SU-DHL-6 (cell line): ENCODE measurements around the gene MYOM3.

ENCODE experiments used
- H2AFZ ChIP-seq: fragments of 200-600 bp; sonication (generic); 2 replicates; pipeline ENCODE4 v1.6.1; 2014; ENCODE audit warnings: low read depth, mild to moderate bottlenecking, moderate library complexity, mixed read lengths, antibody characterized with exemption, low read length; ENCODE audit not compliant: severe bottlenecking
- H3F3A ChIP-seq: fragments of 200-600 bp; shearing (Covaris generic); 2 replicates; pipeline ENCODE4 v1.6.0; 2016; ENCODE audit warnings: antibody characterized with exemption, mild to moderate bottlenecking; ENCODE audit not compliant: insufficient read depth
- H3K27ac ChIP-seq: fragments of 200-600 bp; sonication (generic); 2 replicates; pipeline ENCODE4 v1.5.1; 2016; ENCODE audit warnings: low read depth, mild to moderate bottlenecking, low read length, moderate library complexity, mixed read lengths
- H3K27me3 ChIP-seq: fragments of 200-600 bp; sonication (generic), shearing (Covaris generic); 2 replicates; pipeline ENCODE4 v1.6.0; 2014; ENCODE audit warnings: mild to moderate bottlenecking, low read length
- H3K36me3 ChIP-seq: fragments of 200-600 bp; sonication (generic); 2 replicates; pipeline ENCODE4 v1.6.1; 2014; ENCODE audit warnings: mild to moderate bottlenecking, low read length, mixed read lengths
- H3K4me2 ChIP-seq: fragments of 300-600, 200-600 bp; shearing (Covaris generic), sonication (generic); 2 replicates; pipeline ENCODE4 v1.6.0; 2014; ENCODE audit warnings: low read length, low read depth, mild to moderate bottlenecking; ENCODE audit not compliant: poor library complexity, severe bottlenecking
- H3K4me3 ChIP-seq: fragments of 200-600 bp; sonication (generic); 2 replicates; pipeline ENCODE4 v1.5.1; 2014; ENCODE audit warnings: antibody characterized with exemption, low read length, mild to moderate bottlenecking, mixed read lengths; ENCODE audit not compliant: insufficient read depth, poor library complexity, severe bottlenecking
- H3K79me2 ChIP-seq: fragments of 200-600 bp; sonication (generic); 2 replicates; pipeline ENCODE4 v1.6.1; 2014; ENCODE audit warnings: mild to moderate bottlenecking, low read length, moderate library complexity; ENCODE audit not compliant: insufficient read depth
- H3K9ac ChIP-seq: fragments of 200-600 bp; sonication (generic); 2 replicates; pipeline ENCODE4 v1.7.0; 2014; ENCODE audit warnings: mild to moderate bottlenecking, low read length
- H3K9me2 ChIP-seq: fragments of 200-600 bp; sonication (generic); replicated peaks from 2 replicates; pipeline ENCODE4 v1.6.1; 2014; ENCODE audit warnings: low read length; ENCODE audit not compliant: insufficient read depth
- H3K9me3 ChIP-seq: fragments of 200-600 bp; sonication (generic); 2 replicates; pipeline ENCODE4 v1.6.1; 2014; ENCODE audit warnings: low read length, mixed read lengths; ENCODE audit not compliant: insufficient read depth
- H4K20me1 ChIP-seq: fragments of 200-600 bp; sonication (generic); 2 replicates; pipeline ENCODE4 v1.6.1; 2014; ENCODE audit warnings: low read depth, mild to moderate bottlenecking, antibody characterized with exemption, low read length, moderate library complexity, mixed read lengths
- CTCF ChIP-seq: fragments of 200-600 bp; sonication (generic); IDR thresholded peaks from one replicate; pipeline ENCODE4 v1.5.1; 2017; ENCODE audit warnings: antibody characterized with exemption, mild to moderate bottlenecking, low read length, moderate library complexity; ENCODE audit not compliant: insufficient read depth, poor library complexity, severe bottlenecking
- EZH2phosphoT487 ChIP-seq: fragments of 200-600 bp; sonication (generic), shearing (Covaris generic); conservative IDR thresholded peaks from 2 replicates; pipeline ENCODE4 v1.6.1; 2018; ENCODE audit warnings: mild to moderate bottlenecking, antibody characterized with exemption, low read length, moderate library complexity, mixed read lengths

MYOM3 gene

GRCh38 chr1:24113641-24114033, 1.7 kb upstream of the MYOM3 start:
- H3K9me3 ChIP-seq: no peaks in the 10 kb centered on the region
- no peaks in the 10 kb centered on the region for H3K79me2 ChIP-seq
- no peaks in the 10 kb centered on the region for H3K36me3 ChIP-seq
- H3K27ac ChIP-seq: no peak overlapping the region
- no peak overlapping the region for H3K4me2 ChIP-seq
- no peaks in the 10 kb centered on the region for H3K9me2 ChIP-seq
- H3K27me3 ChIP-seq: no peaks in the 10 kb centered on the region
- H3F3A ChIP-seq: no peaks in the 10 kb centered on the region
- no peak for TF ChIP-seq CTCF
- no peak for TF ChIP-seq EZH2phosphoT487
- no peak overlapping the region for H3K9ac ChIP-seq
- H2AFZ ChIP-seq: no peak overlapping the region
- H4K20me1 ChIP-seq: no peaks in the 10 kb centered on the region
- H3K4me3 ChIP-seq: no peak overlapping the region

- Histone ChIP-seq H3K79me2 (no peaks in the 10 kb centered on the region), H3K9me2 (no peaks in the 10 kb centered on the region), H3K27me3 (no peaks in the 10 kb centered on the region), H3K27ac (no peak overlapping the region), H3K4me2 (no peak overlapping the region), H3K36me3 (no peaks in the 10 kb centered on the region), H4K20me1 (no peaks in the 10 kb centered on the region), H2AFZ (no peak overlapping the region), H3K9me3 (no peaks in the 10 kb centered on the region), H3K9ac (no peak overlapping the region), H3F3A (no peaks in the 10 kb centered on the region), H3K4me3 (no peak overlapping the region)
- TF ChIP-seq CTCF (no peak), EZH2phosphoT487 (no peak)
Measured at GRCh38 chr1:24111262-24111995, 506 bp downstream of the MYOM3 start.

DNA sequence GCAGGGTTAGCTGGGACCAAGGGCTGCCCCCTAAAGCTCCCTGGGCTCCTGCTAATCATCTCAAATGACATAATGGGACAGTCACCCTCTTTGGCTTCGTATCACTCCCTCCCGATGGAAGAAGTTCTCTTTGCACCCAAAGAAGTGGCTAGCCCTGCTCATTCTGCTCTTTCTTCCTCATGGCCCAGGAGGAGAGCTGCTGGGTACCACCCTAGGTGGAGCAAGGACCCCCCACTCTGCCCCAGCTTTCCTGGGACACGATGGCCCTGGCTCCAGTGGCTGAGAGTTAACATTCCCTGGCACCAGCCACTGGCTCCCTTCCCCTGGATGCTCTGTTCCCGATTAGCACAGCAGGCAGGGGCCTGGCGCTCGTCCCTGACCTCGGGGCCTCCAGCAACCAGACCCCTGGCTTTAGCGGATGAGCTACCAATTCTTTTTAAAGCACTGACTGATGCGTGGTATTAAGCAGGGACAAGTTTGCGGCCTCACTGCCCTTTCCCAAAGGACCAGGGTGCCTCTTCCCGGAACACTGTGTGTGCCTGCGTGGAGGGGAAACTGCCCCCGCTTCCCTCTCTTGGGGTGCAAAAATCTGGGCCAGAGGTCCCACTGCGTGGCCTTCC, 1.2 kb downstream of the MYOM3 start:
- Histone ChIP-seq H4K20me1 (no peaks in the 10 kb centered on the region), H3K9ac (no peak overlapping the region), H2AFZ (no peak overlapping the region), H3K36me3 (no peaks in the 10 kb centered on the region), H3K27me3 (no peaks in the 10 kb centered on the region), H3K4me2 (no peak overlapping the region), H3K9me2 (no peaks in the 10 kb centered on the region), H3K4me3 (no peak overlapping the region), H3K9me3 (no peaks in the 10 kb centered on the region), H3K79me2 (no peaks in the 10 kb centered on the region), H3K27ac (no peak overlapping the region), H3F3A (no peaks in the 10 kb centered on the region)
- TF ChIP-seq EZH2phosphoT487 (no peak), CTCF (no peak)
